HG03460 (cell line): ENCODE measurements around the gene RAB41.
"Not testable (repeated sequence)": the region's sequence is repeated elsewhere in the genome, so short reads cannot be mapped to it uniquely, and the experiment has no call there.

Experiments
- ATAC-seq: cut with Tn5 transposase; IDR thresholded peaks from one replicate; pipeline ENCODE4 v1.9.1; 2021; ENCODE audit not compliant: unreplicated experiment

The RAB41 gene

GRCh38 chrX:70281951-70282350 lies at the start of gene RAB41:
Gene RAB41 (plus strand): TSS chrX:70282172. CDS start chrX:70282218, 46 bp downstream.
- no peak for ATAC-seq

- no peak for ATAC-seq
These were observed 47.6 kb upstream of the RAB41 start, which contains the start of gene AWAT1 for GRCh38 chrX:70234355-70234754. Gene AWAT1 (plus strand): TSS chrX:70234655. CDS start chrX:70234696, 41 bp downstream.

- no peak for ATAC-seq
These were observed 41.2 kb upstream of the RAB41 start for GRCh38 chrX:70240751-70241150.

- ATAC-seq, result no peak
These were observed 40.5 kb upstream of the RAB41 start for GRCh38 chrX:70241501-70241900.

- ATAC-seq, result not testable (repeated sequence)
These were observed 38.4 kb upstream of the RAB41 start for GRCh38 chrX:70243601-70244000.

- no peak for ATAC-seq
These were observed 37.1 kb upstream of the RAB41 start for GRCh38 chrX:70244881-70245280.

- ATAC-seq, result no peak
These were observed 34.7 kb upstream of the RAB41 start for GRCh38 chrX:70247252-70247651.

- no peak for ATAC-seq
These were observed 29.5 kb upstream of the RAB41 start for GRCh38 chrX:70252491-70252890.

- no peak for ATAC-seq
These were observed 28.5 kb upstream of the RAB41 start for GRCh38 chrX:70253377-70254062.

GRCh38 chrX:70254063-70254400 lies 27.9 kb upstream of the RAB41 start:
- no peak for ATAC-seq

GRCh38 chrX:70254909-70255308 lies 27.1 kb upstream of the RAB41 start:
- ATAC-seq, result no peak

GRCh38 chrX:70255452-70255851 lies 26.5 kb upstream of the RAB41 start:
- no peak for ATAC-seq

- ATAC-seq, result no peak
These were observed 24.3 kb upstream of the RAB41 start for GRCh38 chrX:70257423-70258288.

GRCh38 chrX:70260104-70260503 lies 21.9 kb upstream of the RAB41 start, which contains the start of gene P2RY4:
Gene P2RY4 (minus strand): TSS chrX:70260204. CDS start chrX:70259624, 580 bp downstream.
- no peak for ATAC-seq

- ATAC-seq, result no peak
These were observed 18.9 kb upstream of the RAB41 start for GRCh38 chrX:70262952-70263567.

- no peak for ATAC-seq
These were observed 17.2 kb upstream of the RAB41 start for GRCh38 chrX:70264784-70265183.

- ATAC-seq, result no peak
These were observed 13.9 kb upstream of the RAB41 start, which contains the start of gene ARR3 for GRCh38 chrX:70268034-70268433. Gene ARR3 (plus strand): TSS chrX:70268334. CDS start chrX:70269386, 1,052 bp downstream.

GRCh38 chrX:70274029-70274428 lies 7.9 kb upstream of the RAB41 start:
- ATAC-seq, result not testable (repeated sequence)

GRCh38 chrX:70279081-70279480 lies 2.9 kb upstream of the RAB41 start:
- no peak for ATAC-seq

GRCh38 chrX:70280573-70280972 lies 1.4 kb upstream of the RAB41 start:
- no peak for ATAC-seq

- ATAC-seq, result no peak
These were observed 7.3 kb downstream of the RAB41 start for GRCh38 chrX:70289168-70289792.
